Hypothalamus (tissue), 51 donors: ENCODE measurements around the gene GAPDH.

ENCODE experiments used
- DNase-seq, 51 donors: peaks; one replicate each; lab custom pipeline; 2025; lab: John Stamatoyannopoulos, UW

GAPDH gene

GRCh38 chr12:6528539-6529235 is 5.6 kb upstream of the GAPDH start:
- no peak for DNase-seq

- DNase-seq, result no peak
These were observed 5.0 kb upstream of the GAPDH start for GRCh38 chr12:6529291-6529737.

- DNase-seq, result no peak
These were observed 3.6 kb upstream of the GAPDH start for GRCh38 chr12:6530576-6531260.

- DNase-seq, result peak in 37 of 51 donors; percentile 21 to 85 (median 61)
These were observed 2.0 kb upstream of the GAPDH start for GRCh38 chr12:6532051-6532926.

GRCh38 chr12:6532927-6533652 is 1.2 kb upstream of the GAPDH start:
- DNase-seq, result peak in 43 of 51 donors; percentile 42 to 93 (median 84)

- DNase-seq, result peak in 4 of 51 donors; percentile 86 to 93 (median 92)
These were observed 729 bp upstream of the GAPDH start for GRCh38 chr12:6533653-6533922.

GRCh38 chr12:6534695-6534944 is 303 bp downstream of the GAPDH start:
- DNase-seq, result peak in 3 of 51 donors; percentile 70 to 77 (median 71)

- peak in 32 of 51 donors; percentile 33 to 78 (median 53) for DNase-seq
These were observed 804 bp downstream of the GAPDH start for GRCh38 chr12:6534945-6535696.

GRCh38 chr12:6535697-6535946 is 1.3 kb downstream of the GAPDH start:
- DNase-seq, result no peak

GRCh38 chr12:6535960-6536847 is 1.9 kb downstream of the GAPDH start:
- no peak for DNase-seq

GRCh38 chr12:6536894-6537579 is 2.7 kb downstream of the GAPDH start:
- DNase-seq, result no peak

GRCh38 chr12:6537580-6538419 is 3.5 kb downstream of the GAPDH start:
- peak in 42 of 51 donors; percentile 20 to 86 (median 58) for DNase-seq

- peak in 1 of 51 donors; percentile 47 for DNase-seq
These were observed 4.3 kb downstream of the GAPDH start for GRCh38 chr12:6538420-6539313.

- no peak for DNase-seq
These were observed 5.0 kb downstream of the GAPDH start for GRCh38 chr12:6539314-6539682.

GRCh38 chr12:6539707-6540134 is 5.4 kb downstream of the GAPDH start:
- DNase-seq, result no peak

- no peak for DNase-seq
These were observed 6.0 kb downstream of the GAPDH start for GRCh38 chr12:6540181-6540877.
